Activated CD8-positive, alpha-beta T cell treated with anti-CD3 and anti-CD28 coated beads, Interleukin-2, amount 10 ng/mL, durations not matched to agents 7 days and 5 days (primary cell): Measurements from ENCODE around the gene EPN2. TPM values are rescaled to one million over a fixed set of nuclear protein-coding genes. Genes with fewer than 3 reads are reported as not detected.

ENCODE experiments used
- ATAC-seq: fragments of 150-1000 bp; cut with Tn5 transposase; one replicate; pipeline ENCODE4 v1.10.0; 2021; ENCODE audit warnings: moderate library complexity
- CTCF ChIA-PET: fragments of 350-600 bp; sonication (Branson Sonifier 250); formaldehyde crosslinking; loops from one replicate; lab custom pipeline; 2021; ENCODE audit warnings: antibody characterized with exemption; lab: Charles Lee
- POLR2A ChIA-PET: fragments of 350-600 bp; sonication (Branson Sonifier 250); formaldehyde crosslinking; loops from one replicate; lab custom pipeline; 2021; ENCODE audit warnings: antibody characterized with exemption; lab: Charles Lee
- DNase-seq: peaks from one replicate; pipeline ENCODE4 v3.0.0-alpha.2; 2020
- H3K27ac Mint-ChIP-seq: one replicate; pipeline ENCODE4 v1.8.0; 2021; ENCODE audit warnings: mild to moderate bottlenecking, mixed read lengths
- H3K27me3 Mint-ChIP-seq: one replicate; pipeline ENCODE4 v1.8.0; 2021; ENCODE audit warnings: low read depth, mixed read lengths
- H3K36me3 Mint-ChIP-seq: one replicate; pipeline ENCODE4 v1.8.0; 2021; ENCODE audit warnings: low read depth, mixed read lengths
- H3K4me1 Mint-ChIP-seq: one replicate; pipeline ENCODE4 v1.8.0; 2021; ENCODE audit warnings: low read depth, mixed read lengths
- H3K4me3 Mint-ChIP-seq: one replicate; pipeline ENCODE4 v1.8.0; 2021; ENCODE audit warnings: mild to moderate bottlenecking, mixed read lengths
- H3K9me3 Mint-ChIP-seq: one replicate; pipeline ENCODE4 v1.8.0; 2022; ENCODE audit warnings: mixed read lengths; ENCODE audit not compliant: insufficient read depth
- total RNA-seq, 2 experiments: library from RNA; stranded (reverse); gene quantifications; one replicate each; pipeline ENCODE4 v1.2.3, GENCODE V29; 2021

EPN2 gene
- total RNA-seq, 2 experiments from 2014 or later: 2.8 to 3.1 TPM

- Mint-ChIP-seq H3K4me1 (peaks cover 26% of the 10 kb centered on the region), H3K4me3 (no peak overlapping the region), H3K36me3 (no peaks in the 10 kb centered on the region), H3K9me3 (no peaks in the 10 kb centered on the region), H3K27ac (no peak overlapping the region), H3K27me3 (peaks cover 14% of the 10 kb centered on the region)
- POLR2A ChIA-PET: no interaction called here
- no peak for ATAC-seq
- CTCF ChIA-PET: interaction anchor here (0.6 kb wide), 1 partner anchor 28 kb away, joined by 3 read pairs; no protein-coding TSS in a partner anchor
- DNase-seq: no peak
These were observed 73.0 kb downstream of the EPN2 start for GRCh38 chr17:19310151-19310550.

GRCh38 chr17:19311016-19311415 lies 73.8 kb downstream of the EPN2 start:
- H3K9me3 Mint-ChIP-seq: no peaks in the 10 kb centered on the region
- POLR2A ChIA-PET: no interaction called here
- no peaks in the 10 kb centered on the region for H3K36me3 Mint-ChIP-seq
- H3K27ac Mint-ChIP-seq: no peak overlapping the region
- H3K4me3 Mint-ChIP-seq: no peak overlapping the region
- no peak for ATAC-seq
- no peak for DNase-seq
- CTCF ChIA-PET: no interaction called here
- peaks cover 14% of the 10 kb centered on the region for H3K27me3 Mint-ChIP-seq
- peaks cover 17% of the 10 kb centered on the region for H3K4me1 Mint-ChIP-seq

- POLR2A ChIA-PET: no interaction called here
- peaks cover 11% of the 10 kb centered on the region for H3K4me1 Mint-ChIP-seq
- no peak overlapping the region for H3K27ac Mint-ChIP-seq
- peaks cover 13% of the 10 kb centered on the region for H3K27me3 Mint-ChIP-seq
- no peaks in the 10 kb centered on the region for H3K9me3 Mint-ChIP-seq
- no peaks in the 10 kb centered on the region for H3K36me3 Mint-ChIP-seq
- DNase-seq (no peak), ATAC-seq (no peak)
- CTCF ChIA-PET: no interaction called here
- H3K4me3 Mint-ChIP-seq: no peak overlapping the region
These were observed 74.5 kb downstream of the EPN2 start for GRCh38 chr17:19311421-19312215.

GRCh38 chr17:19312406-19312805 lies 75.2 kb downstream of the EPN2 start:
- H3K4me1 Mint-ChIP-seq: peaks cover 8% of the 10 kb centered on the region
- peaks cover 8% of the 10 kb centered on the region for H3K27me3 Mint-ChIP-seq
- no peaks in the 10 kb centered on the region for H3K9me3 Mint-ChIP-seq
- CTCF ChIA-PET: no interaction called here
- no peak for DNase-seq
- no peaks in the 10 kb centered on the region for H3K36me3 Mint-ChIP-seq
- H3K4me3 Mint-ChIP-seq: no peak overlapping the region
- H3K27ac Mint-ChIP-seq: no peak overlapping the region
- ATAC-seq: no peak
- POLR2A ChIA-PET: no interaction called here

GRCh38 chr17:19313066-19313745 lies 76.0 kb downstream of the EPN2 start:
- no peak for ATAC-seq
- no peak overlapping the region for H3K4me3 Mint-ChIP-seq
- CTCF ChIA-PET: no interaction called here

GRCh38 chr17:19313746-19314651 lies 76.8 kb downstream of the EPN2 start:
- no peak for ATAC-seq
- no peaks in the 10 kb centered on the region for H3K27me3 Mint-ChIP-seq
- peaks cover 8% of the 10 kb centered on the region for H3K4me1 Mint-ChIP-seq
- no peaks in the 10 kb centered on the region for H3K9me3 Mint-ChIP-seq
- CTCF ChIA-PET: no interaction called here
- H3K4me3 Mint-ChIP-seq: no peak overlapping the region
- H3K27ac Mint-ChIP-seq: no peak overlapping the region
- H3K36me3 Mint-ChIP-seq: no peaks in the 10 kb centered on the region
- POLR2A ChIA-PET: interaction anchor here (1.1 kb wide), 1 partner anchor 8 kb away, joined by 3 read pairs; no protein-coding TSS in a partner anchor
- DNase-seq: no peak

More at GRCh38 chr17:19313066-19313745, 76.0 kb downstream of the EPN2 start:
- no peak for DNase-seq
- Mint-ChIP-seq H3K4me1 (peaks cover 8% of the 10 kb centered on the region), H3K9me3 (no peaks in the 10 kb centered on the region), H3K27ac (no peak overlapping the region), H3K27me3 (peaks cover 3% of the 10 kb centered on the region), H3K36me3 (no peaks in the 10 kb centered on the region)
- POLR2A ChIA-PET: no interaction called here

GRCh38 chr17:19315104-19315503 lies 77.9 kb downstream of the EPN2 start:
- H3K4me3 Mint-ChIP-seq: no peak overlapping the region
- no peak for DNase-seq
- no peaks in the 10 kb centered on the region for H3K27me3 Mint-ChIP-seq
- no peak for ATAC-seq
- ChIA-PET POLR2A (interaction anchor here (1.1 kb wide), 1 partner anchor 9 kb away, joined by 3 read pairs; no protein-coding TSS in a partner anchor), CTCF (no interaction called here)
- H3K4me1 Mint-ChIP-seq: peaks cover 8% of the 10 kb centered on the region
- H3K9me3 Mint-ChIP-seq: no peaks in the 10 kb centered on the region
- no peak overlapping the region for H3K27ac Mint-ChIP-seq
- no peaks in the 10 kb centered on the region for H3K36me3 Mint-ChIP-seq

GRCh38 chr17:19316761-19317358 lies 79.7 kb downstream of the EPN2 start:
- ATAC-seq: no peak
- Mint-ChIP-seq H3K27me3 (peaks cover 4% of the 10 kb centered on the region), H3K4me1 (peaks cover 3% of the 10 kb centered on the region), H3K27ac (no peak overlapping the region), H3K9me3 (no peaks in the 10 kb centered on the region), H3K36me3 (no peaks in the 10 kb centered on the region), H3K4me3 (no peak overlapping the region)
- ChIA-PET POLR2A (no interaction called here), CTCF (no interaction called here)
- DNase-seq: no peak

GRCh38 chr17:19317359-19318095 lies 80.4 kb downstream of the EPN2 start:
- CTCF ChIA-PET: no interaction called here
- no peaks in the 10 kb centered on the region for H3K4me1 Mint-ChIP-seq
- H3K4me3 Mint-ChIP-seq: no peak overlapping the region
- no peak overlapping the region for H3K27ac Mint-ChIP-seq
- H3K36me3 Mint-ChIP-seq: no peaks in the 10 kb centered on the region
- POLR2A ChIA-PET: no interaction called here
- no peak for ATAC-seq
- DNase-seq: no peak
- H3K9me3 Mint-ChIP-seq: no peaks in the 10 kb centered on the region
- peaks cover 4% of the 10 kb centered on the region for H3K27me3 Mint-ChIP-seq

GRCh38 chr17:19318611-19319010 lies 81.4 kb downstream of the EPN2 start:
- H3K4me1 Mint-ChIP-seq: no peaks in the 10 kb centered on the region
- H3K27me3 Mint-ChIP-seq: peaks cover 8% of the 10 kb centered on the region
- DNase-seq (no peak), ATAC-seq (no peak)
- H3K27ac Mint-ChIP-seq: no peak overlapping the region
- H3K36me3 Mint-ChIP-seq: no peaks in the 10 kb centered on the region
- no peaks in the 10 kb centered on the region for H3K9me3 Mint-ChIP-seq
- ChIA-PET POLR2A (no interaction called here), CTCF (no interaction called here)
- H3K4me3 Mint-ChIP-seq: no peak overlapping the region
